Left lung (tissue), 10 donors: ENCODE measurements around the gene ATL2. TPM values are rescaled to one million over a fixed set of nuclear protein-coding genes. Genes with fewer than 3 reads are reported as not detected.

Experiments
- ATAC-seq: fragments of 200-7000 bp; cut with Tn5 transposase; one replicate; pipeline ENCODE4 v1.9.1; 2020; ENCODE audit warnings: moderate library complexity
- DNase-seq, 4 donors: peaks; one replicate each; pipeline ENCODE4 v3.0.0-alpha.2; 2013 to 2020
- H3K27ac ChIP-seq, 2 donors: fragments of 200-600 bp; sonication (generic) in 1 of 2; one replicate each; pipeline versions ENCODE4 v1.5.0 to v1.8.0; 2020 to 2021
- H3K27me3 ChIP-seq, 2 donors: fragments of 200-600 bp; sonication (generic) in 1 of 2; one replicate each; pipeline versions ENCODE4 v1.5.0 to v1.8.0; 2020 to 2021
- H3K36me3 ChIP-seq, 2 donors: fragments of 200-600 bp; sonication (generic) in 1 of 2; one replicate each; pipeline versions ENCODE4 v1.5.0 to v1.8.0; 2020 to 2021
- H3K4me1 ChIP-seq, 2 donors: fragments of 200-600 bp; one replicate each; pipeline ENCODE4 v1.8.0; 2021
- H3K4me3 ChIP-seq, 2 donors: fragments of 200-600 bp; sonication (generic) in 1 of 2; one replicate each; pipeline versions ENCODE4 v1.5.0 to v1.8.0; 2020 to 2021; ENCODE audit warnings: mild to moderate bottlenecking in 1 of 2
- H3K9me3 ChIP-seq, 2 donors: fragments of 200-600 bp; sonication (generic) in 1 of 2; one replicate each; pipeline versions ENCODE4 v1.5.0 to v1.8.0; 2020 to 2021
- CTCF ChIP-seq, 2 donors: fragments of 200-600 bp; sonication (generic) in 1 of 2; IDR thresholded peaks; one replicate each; pipeline versions ENCODE4 v1.5.0 to v1.8.0; 2021; ENCODE audit warnings: antibody characterized with exemption in 2 of 2
- intact Hi-C, 2 donors: fragments of 100-400 bp; cut with DNase I; formaldehyde crosslinking; loops; one replicate each; pipeline versions ENCODE4 v1.11.2 to v1.14.2; 2022
- polyA plus RNA-seq, 6 donors: library from polyadenylated mRNA; unstranded; fragments of 120-200 nt; gene quantifications; one replicate each; pipeline ENCODE4 v1.2.1, GENCODE V29; 2013; ENCODE audit not compliant: insufficient read length in 6 of 6
- total RNA-seq, 2 donors: library from RNA; stranded (reverse); fragmentation: NEBNext Ultra II Directional; extraction: Animal tissue kit (Norgen Biotek cat#: 25700); gene quantifications; one replicate each; pipeline ENCODE4 v1.2.1, GENCODE V29; 2021
- donor health status: DM: no; HTN: yes; CAD: no.
- donor health status: DM: no; HTN: no; CAD: no.

ATL2 gene
- total and polyA plus RNA-seq, 8 donors: 42.2 to 77.0 (median 69.2) TPM

- Histone ChIP-seq H3K27me3 (no peaks in the 10 kb centered on the region), H3K36me3 (no peaks in the 10 kb centered on the region), H3K27ac (peak overlapping the region; percentile 2 to 6), H3K4me1 (peaks cover 3 to 14% of the 10 kb centered on the region in 2 donors), H3K9me3 (peaks cover 5 to 21% of the 10 kb centered on the region in 2 donors), H3K4me3 (no peak overlapping the region)
- intact Hi-C loops: no loop called here
- ATAC-seq (peak; percentile 80), DNase-seq (peak in 2 of 4 donors; percentile 61 to 71)
- TF ChIP-seq CTCF (IDR thresholded peaks at IDR 0.05): no peak
These were observed 32.4 kb upstream of the ATL2 start for GRCh38 chr2:38409156-38410102.

- H3K4me1 ChIP-seq: peaks cover 3 to 14% of the 10 kb centered on the region in 2 donors
- peak overlapping the region; percentile 47 to 79 for H3K27ac ChIP-seq
- H3K36me3 ChIP-seq: no peaks in the 10 kb centered on the region
- intact Hi-C loops: no loop called here
- H3K4me3 ChIP-seq: no peak overlapping the region
- peaks cover 0 to 5% of the 10 kb centered on the region in 2 donors for H3K9me3 ChIP-seq
- TF ChIP-seq CTCF (IDR thresholded peaks at IDR 0.05): no peak
- H3K27me3 ChIP-seq: no peaks in the 10 kb centered on the region
- no peak for DNase-seq
- peak; percentile 69 for ATAC-seq
These were observed 30.1 kb upstream of the ATL2 start for GRCh38 chr2:38407111-38407682.

GRCh38 chr2:38406597-38407110, 29.6 kb upstream of the ATL2 start:
- peak in 1 of 4 donors; percentile 47 for DNase-seq
- peak; percentile 57 for ATAC-seq
- H3K27me3 ChIP-seq: no peaks in the 10 kb centered on the region
- H3K4me1 ChIP-seq: peaks cover 3 to 14% of the 10 kb centered on the region in 2 donors
- peaks cover 0 to under 1% of the 10 kb centered on the region in 2 donors for H3K9me3 ChIP-seq
- no peaks in the 10 kb centered on the region for H3K36me3 ChIP-seq
- no peak overlapping the region for H3K4me3 ChIP-seq
- no peak for TF ChIP-seq CTCF (IDR thresholded peaks at IDR 0.05)
- intact Hi-C loops: no loop called here
- peak overlapping the region; percentile 47 to 79 for H3K27ac ChIP-seq

- Histone ChIP-seq H3K27ac (peak overlapping the region; percentile 47 to 79), H3K27me3 (no peaks in the 10 kb centered on the region), H3K4me3 (no peak overlapping the region), H3K9me3 (no peaks in the 10 kb centered on the region), H3K4me1 (peaks cover 3 to 14% of the 10 kb centered on the region in 2 donors), H3K36me3 (no peaks in the 10 kb centered on the region)
- ATAC-seq (no peak), DNase-seq (no peak)
- no peak for TF ChIP-seq CTCF (IDR thresholded peaks at IDR 0.05)
- intact Hi-C loops: no loop called here
These were observed 29.0 kb upstream of the ATL2 start for GRCh38 chr2:38405917-38406596.
